Gastrocnemius medialis (tissue), 4 donors: ENCODE results near the gene TMEM175.

Experiments
- CTCF ChIP-seq, 5 experiments: fragments of 450-650 bp in 3 of 5; fragments of 200-600 bp in 2 of 5; sonication (generic) in 2 of 5; IDR thresholded peaks in 4 of 5; conservative IDR thresholded peaks in 1 of 5; 1 replicate in 4 of 5; 2 replicates in 1 of 5; pipeline ENCODE4 v1.5.1; 2016 to 2019; ENCODE audit warnings: antibody characterized with exemption in 5 of 5, mild to moderate bottlenecking in 3 of 5, moderate library complexity in 3 of 5
- POLR2A ChIP-seq, 2 donors: fragments of 450-650 bp; IDR thresholded peaks; one replicate each; pipeline ENCODE4 v1.6.1; 2017; ENCODE audit warnings: antibody characterized with exemption in 2 of 2, mild to moderate bottlenecking in 2 of 2, moderate library complexity in 2 of 2

- TF ChIP-seq CTCF (IDR thresholded peaks at IDR 0.05 in 4 of 5, conservative IDR thresholded peaks at IDR 0.05 in 1 of 5) (no peak), POLR2A (IDR thresholded peaks at IDR 0.05) (no peak)
These were observed 70.5 kb downstream of the TMEM175 start for GRCh38 chr4:1002631-1003251.
